Chondrocyte (in vitro differentiated cells): ENCODE data around the gene PIN4. TPM values are rescaled to one million over a fixed set of nuclear protein-coding genes. Genes with fewer than 3 reads are reported as not detected.
A peak's percentile ranks its signal among the peaks of the same experiment; 100 is the strongest.

Source experiments
- DNase-seq: peaks from one replicate; pipeline ENCODE4 v3.0.0; 2021; ENCODE audit warnings: mixed read lengths, low spot score
- H3K27ac Mint-ChIP-seq: one replicate; pipeline ENCODE4 v1.8.0; 2021; ENCODE audit warnings: mild to moderate bottlenecking, moderate library complexity, mixed read lengths; ENCODE audit not compliant: unreplicated experiment
- H3K27me3 Mint-ChIP-seq: 2 replicates; pipeline ENCODE4 v1.8.0; 2021; ENCODE audit warnings: low read depth, mixed read lengths
- H3K36me3 Mint-ChIP-seq: 2 replicates; pipeline ENCODE4 v1.8.0; 2021; ENCODE audit warnings: low read depth, mixed read lengths
- H3K4me1 Mint-ChIP-seq: 2 replicates; pipeline ENCODE4 v1.8.0; 2021; ENCODE audit warnings: low read depth, mild to moderate bottlenecking, mixed read lengths
- H3K4me3 Mint-ChIP-seq: one replicate; pipeline ENCODE4 v1.8.0; 2021; ENCODE audit warnings: mild to moderate bottlenecking, moderate library complexity, mixed read lengths; ENCODE audit not compliant: unreplicated experiment
- H3K9me3 Mint-ChIP-seq: 2 replicates; pipeline ENCODE4 v1.8.0; 2021; ENCODE audit warnings: low read depth, mixed read lengths
- total RNA-seq: library from RNA; stranded (reverse); gene quantifications from 3 replicates; pipeline ENCODE4 v1.2.1, GENCODE V29; 2021
- TF ChIP-seq, protein P1 (sequence below): fragments of 200-600 bp; sonication (generic); IDR thresholded peaks from 2 replicates; pipeline ENCODE4 v1.5.0; 2021; ENCODE audit warnings: antibody characterized with exemption, mild to moderate bottlenecking, moderate library complexity

Gene PIN4
- total RNA-seq, 1 donor from 2014 or later = 8.7 TPM

DNA sequence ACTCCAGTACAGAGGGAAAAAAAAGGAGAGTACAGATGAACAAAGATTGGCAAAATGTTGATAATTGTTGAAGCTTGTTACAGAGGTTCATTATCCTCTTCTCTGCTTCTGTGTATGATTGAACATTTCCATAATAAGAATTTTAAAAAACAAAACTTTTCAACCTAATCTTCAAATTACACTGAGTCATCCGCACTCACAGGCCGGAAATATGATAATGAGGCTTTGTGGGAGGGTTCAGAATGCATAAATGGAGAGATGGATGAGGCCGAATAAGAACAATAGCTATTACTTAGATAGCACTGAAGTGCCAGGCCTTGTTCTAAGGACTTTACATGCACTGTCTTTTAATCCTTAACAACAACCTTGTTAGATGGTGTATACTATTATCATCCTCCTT, 61.9 kb downstream of the PIN4 start:
- H3K27me3 Mint-ChIP-seq = no peaks in the 10 kb centered on the region
- H3K27ac Mint-ChIP-seq = no peak overlapping the region
- peaks cover 6% of the 10 kb centered on the region for H3K4me1 Mint-ChIP-seq
- H3K9me3 Mint-ChIP-seq = no peaks in the 10 kb centered on the region
- H3K4me3 Mint-ChIP-seq = no peak overlapping the region
- TF ChIP-seq, protein P1, sequence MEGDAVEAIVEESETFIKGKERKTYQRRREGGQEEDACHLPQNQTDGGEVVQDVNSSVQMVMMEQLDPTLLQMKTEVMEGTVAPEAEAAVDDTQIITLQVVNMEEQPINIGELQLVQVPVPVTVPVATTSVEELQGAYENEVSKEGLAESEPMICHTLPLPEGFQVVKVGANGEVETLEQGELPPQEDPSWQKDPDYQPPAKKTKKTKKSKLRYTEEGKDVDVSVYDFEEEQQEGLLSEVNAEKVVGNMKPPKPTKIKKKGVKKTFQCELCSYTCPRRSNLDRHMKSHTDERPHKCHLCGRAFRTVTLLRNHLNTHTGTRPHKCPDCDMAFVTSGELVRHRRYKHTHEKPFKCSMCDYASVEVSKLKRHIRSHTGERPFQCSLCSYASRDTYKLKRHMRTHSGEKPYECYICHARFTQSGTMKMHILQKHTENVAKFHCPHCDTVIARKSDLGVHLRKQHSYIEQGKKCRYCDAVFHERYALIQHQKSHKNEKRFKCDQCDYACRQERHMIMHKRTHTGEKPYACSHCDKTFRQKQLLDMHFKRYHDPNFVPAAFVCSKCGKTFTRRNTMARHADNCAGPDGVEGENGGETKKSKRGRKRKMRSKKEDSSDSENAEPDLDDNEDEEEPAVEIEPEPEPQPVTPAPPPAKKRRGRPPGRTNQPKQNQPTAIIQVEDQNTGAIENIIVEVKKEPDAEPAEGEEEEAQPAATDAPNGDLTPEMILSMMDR = no peak
- H3K36me3 Mint-ChIP-seq = no peaks in the 10 kb centered on the region
- no peak for DNase-seq

GRCh38 chrX:72245461-72246089, 64.0 kb downstream of the PIN4 start:
- TF ChIP-seq, protein P1 = peak; percentile 87
- no peaks in the 10 kb centered on the region for H3K36me3 Mint-ChIP-seq
- H3K27me3 Mint-ChIP-seq = no peaks in the 10 kb centered on the region
- H3K4me3 Mint-ChIP-seq = no peak overlapping the region
- H3K9me3 Mint-ChIP-seq = no peaks in the 10 kb centered on the region
- no peak for DNase-seq
- peaks cover 6% of the 10 kb centered on the region for H3K4me1 Mint-ChIP-seq
- H3K27ac Mint-ChIP-seq = no peak overlapping the region

DNA sequence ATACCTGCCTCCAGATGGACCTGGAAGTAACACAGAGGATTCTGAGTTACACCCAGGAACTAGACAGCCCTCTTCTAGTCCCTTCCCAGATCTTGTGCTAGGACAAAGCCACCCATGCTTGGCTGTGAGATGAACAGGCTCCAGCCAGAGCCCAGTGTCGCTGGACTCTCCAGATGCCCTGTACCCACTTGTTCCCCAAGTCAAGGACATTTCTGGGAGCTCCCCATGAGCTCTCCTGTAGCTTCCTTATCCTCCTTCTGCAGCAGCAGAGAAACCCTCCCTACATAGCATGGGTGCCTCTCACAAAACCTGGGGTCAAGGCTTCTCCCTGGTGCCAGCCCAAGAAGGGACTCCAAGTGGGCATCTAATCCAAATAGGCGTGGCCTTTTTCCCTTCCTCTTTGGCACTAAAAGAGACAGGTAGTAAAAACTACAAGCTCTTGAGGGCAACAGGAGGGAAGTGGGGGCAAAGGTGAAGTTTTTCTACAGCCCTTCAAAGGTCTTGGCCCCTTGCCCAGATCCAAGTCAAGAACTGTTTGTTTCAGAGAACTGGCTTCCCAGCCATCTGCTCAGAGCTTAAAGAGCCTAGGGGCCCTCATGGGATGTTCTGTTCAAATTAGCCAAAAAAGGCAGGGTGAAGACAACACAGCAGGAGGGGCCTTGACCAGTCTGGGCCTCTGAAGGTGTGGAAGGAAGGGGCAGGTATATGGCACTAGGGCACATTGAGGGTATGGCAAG, 65.8 kb downstream of the PIN4 start:
- no peak overlapping the region for H3K4me3 Mint-ChIP-seq
- no peaks in the 10 kb centered on the region for H3K9me3 Mint-ChIP-seq
- TF ChIP-seq, protein P1 = no peak

More for the DNA sequence above, 65.8 kb downstream of the PIN4 start:
- no peaks in the 10 kb centered on the region for H3K36me3 Mint-ChIP-seq
- H3K27me3 Mint-ChIP-seq = no peaks in the 10 kb centered on the region
- H3K27ac Mint-ChIP-seq = no peak overlapping the region
- peaks cover 6% of the 10 kb centered on the region for H3K4me1 Mint-ChIP-seq
- no peak for DNase-seq

Other genes starting within 250 kb of the PIN4 start
- 8.5 to 14.4 TPM (median 14.1 TPM) in 3 replicates for gene RTL5, start 49.8 kb upstream of the PIN4 start, total RNA-seq
- gene ERCC6L, start 57.3 kb downstream of the PIN4 start, total RNA-seq = 0.82 to 1.9 TPM (median 0.87 TPM) in 3 replicates
- 988 to 1,163 TPM (median 1,016 TPM) in 3 replicates for gene RPS4X, start 95.5 kb downstream of the PIN4 start, total RNA-seq
- gene CITED1, start 124.2 kb downstream of the PIN4 start, total RNA-seq = 0.68 to 0.77 TPM (median 0.77 TPM) in 3 replicates